Activated CD4-positive, alpha-beta memory T cell treated with anti-CD3 and anti-CD28 coated beads for 36 hours (primary cell): ENCODE measurements around the gene LRCH3. TPM values are rescaled to one million over a fixed set of nuclear protein-coding genes. Genes with fewer than 3 reads are reported as not detected.

ENCODE experiments used
- CTCF ChIA-PET: fragments of 350-600 bp; sonication (Branson Sonifier 250); formaldehyde crosslinking; loops from one replicate; lab custom pipeline; 2021; ENCODE audit warnings: antibody characterized with exemption, inconsistent platforms; lab: Charles Lee
- POLR2A ChIA-PET: fragments of 350-600 bp; sonication (Branson Sonifier 250); formaldehyde crosslinking; loops from one replicate; lab custom pipeline; 2021; ENCODE audit warnings: antibody characterized with exemption; lab: Charles Lee
- DNase-seq: peaks from one replicate; pipeline ENCODE4 v3.0.0-alpha.2; 2020
- H3K27ac Mint-ChIP-seq: one replicate; pipeline ENCODE4 v1.8.0; 2021; ENCODE audit warnings: mixed read lengths
- H3K27me3 Mint-ChIP-seq: one replicate; pipeline ENCODE4 v1.8.0; 2021; ENCODE audit warnings: mixed read lengths
- H3K36me3 Mint-ChIP-seq: one replicate; pipeline ENCODE4 v1.8.0; 2021; ENCODE audit warnings: mixed read lengths
- H3K4me1 Mint-ChIP-seq: one replicate; pipeline ENCODE4 v1.8.0; 2021; ENCODE audit warnings: low read depth, mixed read lengths
- H3K4me3 Mint-ChIP-seq: one replicate; pipeline ENCODE4 v1.8.0; 2021; ENCODE audit warnings: mild to moderate bottlenecking, mixed read lengths
- H3K9me3 Mint-ChIP-seq: one replicate; pipeline ENCODE4 v1.8.0; 2021; ENCODE audit warnings: mixed read lengths
- intact Hi-C: fragments of 100-400 bp; cut with micrococcal nuclease; formaldehyde crosslinking; loops from one replicate; pipeline ENCODE4 v1.15.1; 2023
- total RNA-seq, 2 experiments: library from RNA; stranded (reverse); gene quantifications; one replicate each; pipeline ENCODE4 v1.2.3, GENCODE V29; 2021

Gene LRCH3
- total RNA-seq, 2 experiments from 2014 or later, result 50.1 to 51.1 TPM

- H3K27ac Mint-ChIP-seq, result peak overlapping the region; percentile 82
- H3K27me3 Mint-ChIP-seq, result no peaks in the 10 kb centered on the region
- CTCF ChIA-PET, result interaction anchor here (0.9 to 1.4 kb wide), 3 partner anchors 9 to 58 kb away, joined by 3 to 4 read pairs (median 4); no protein-coding TSS in a partner anchor
- H3K9me3 Mint-ChIP-seq, result no peaks in the 10 kb centered on the region
- peaks cover 46% of the 10 kb centered on the region for H3K36me3 Mint-ChIP-seq
- H3K4me3 Mint-ChIP-seq, result peak overlapping the region; percentile 59
- peak; percentile 43 for DNase-seq
- intact Hi-C loops, result loop anchor here (1.0 to 5.0 kb wide), 2 partner anchors 13 to 56 kb away; partner anchors contain the start of gene LRCH3
- H3K4me1 Mint-ChIP-seq, result peaks cover 26% of the 10 kb centered on the region
- POLR2A ChIA-PET, result interaction anchor here (1.7 kb wide), 1 partner anchor 135 kb away, joined by 8 read pairs; no protein-coding TSS in a partner anchor
These were observed 56.9 kb downstream of the LRCH3 start for GRCh38 chr3:197847866-197848401.

- DNase-seq, result no peak
- H3K27me3 Mint-ChIP-seq, result no peaks in the 10 kb centered on the region
- CTCF ChIA-PET, result interaction anchor here (0.5 kb wide), 1 partner anchor 11 kb away, joined by 5 read pairs; no protein-coding TSS in a partner anchor
- H3K9me3 Mint-ChIP-seq, result no peaks in the 10 kb centered on the region
- no peaks in the 10 kb centered on the region for H3K4me1 Mint-ChIP-seq
- no peak overlapping the region for H3K27ac Mint-ChIP-seq
- POLR2A ChIA-PET, result no interaction called here
- H3K36me3 Mint-ChIP-seq, result peaks cover 37% of the 10 kb centered on the region
- H3K4me3 Mint-ChIP-seq, result no peak overlapping the region
- intact Hi-C loops, result no loop called here
These were observed 63.7 kb downstream of the LRCH3 start for GRCh38 chr3:197854596-197855343.

GRCh38 chr3:197855571-197855970 is 64.5 kb downstream of the LRCH3 start:
- no peak for DNase-seq
- Mint-ChIP-seq H3K4me1 (no peaks in the 10 kb centered on the region), H3K27me3 (no peaks in the 10 kb centered on the region), H3K9me3 (no peaks in the 10 kb centered on the region), H3K4me3 (no peak overlapping the region), H3K36me3 (peaks cover 33% of the 10 kb centered on the region), H3K27ac (no peak overlapping the region)
- POLR2A ChIA-PET, result no interaction called here
- intact Hi-C loops, result no loop called here
- CTCF ChIA-PET, result no interaction called here

GRCh38 chr3:197856199-197856816 is 65.3 kb downstream of the LRCH3 start:
- no peak overlapping the region for H3K27ac Mint-ChIP-seq
- peaks cover 4% of the 10 kb centered on the region for H3K4me1 Mint-ChIP-seq
- H3K36me3 Mint-ChIP-seq, result peaks cover 36% of the 10 kb centered on the region
- ChIA-PET CTCF (interaction anchor here (0.8 kb wide), 1 partner anchor 8 kb away, joined by 3 read pairs; no protein-coding TSS in a partner anchor), POLR2A (interaction anchor here (0.6 kb wide), 1 partner anchor 74 kb away, joined by 3 read pairs; no protein-coding TSS in a partner anchor)
- no peak overlapping the region for H3K4me3 Mint-ChIP-seq
- intact Hi-C loops, result no loop called here
- no peak for DNase-seq
- no peaks in the 10 kb centered on the region for H3K9me3 Mint-ChIP-seq
- H3K27me3 Mint-ChIP-seq, result no peaks in the 10 kb centered on the region

- intact Hi-C loops, result no loop called here
- peaks cover 33% of the 10 kb centered on the region for H3K36me3 Mint-ChIP-seq
- CTCF ChIA-PET, result interaction anchor here (0.7 kb wide), 1 partner anchor 30 kb away, joined by 3 read pairs; no protein-coding TSS in a partner anchor
- no peaks in the 10 kb centered on the region for H3K27me3 Mint-ChIP-seq
- no peaks in the 10 kb centered on the region for H3K9me3 Mint-ChIP-seq
- peaks cover 4% of the 10 kb centered on the region for H3K4me1 Mint-ChIP-seq
- no peak overlapping the region for H3K4me3 Mint-ChIP-seq
- no peak overlapping the region for H3K27ac Mint-ChIP-seq
- no peak for DNase-seq
- POLR2A ChIA-PET, result no interaction called here
These were observed 67.1 kb downstream of the LRCH3 start for GRCh38 chr3:197858133-197858532.

GRCh38 chr3:197858598-197858997 is 67.5 kb downstream of the LRCH3 start:
- peaks cover 30% of the 10 kb centered on the region for H3K36me3 Mint-ChIP-seq
- no peak overlapping the region for H3K4me3 Mint-ChIP-seq
- no peak for DNase-seq
- ChIA-PET POLR2A (no interaction called here), CTCF (interaction anchor here (1.7 kb wide), 1 partner anchor 47 kb away, joined by 10 read pairs; no protein-coding TSS in a partner anchor)
- no peaks in the 10 kb centered on the region for H3K9me3 Mint-ChIP-seq
- H3K4me1 Mint-ChIP-seq, result peaks cover 4% of the 10 kb centered on the region
- no peak overlapping the region for H3K27ac Mint-ChIP-seq
- intact Hi-C loops, result no loop called here
- no peaks in the 10 kb centered on the region for H3K27me3 Mint-ChIP-seq

GRCh38 chr3:197866035-197866434 is 75.0 kb downstream of the LRCH3 start:
- Mint-ChIP-seq H3K4me1 (peaks cover 9% of the 10 kb centered on the region), H3K27ac (no peak overlapping the region), H3K4me3 (no peak overlapping the region), H3K27me3 (no peaks in the 10 kb centered on the region), H3K36me3 (peaks cover 16% of the 10 kb centered on the region), H3K9me3 (no peaks in the 10 kb centered on the region)
- no peak for DNase-seq
- intact Hi-C loops, result no loop called here
- ChIA-PET POLR2A (no interaction called here), CTCF (no interaction called here)

GRCh38 chr3:197873329-197873728 is 82.3 kb downstream of the LRCH3 start:
- POLR2A ChIA-PET, result no interaction called here
- Mint-ChIP-seq H3K4me1 (peaks cover 10% of the 10 kb centered on the region), H3K27ac (no peak overlapping the region), H3K36me3 (peaks cover 32% of the 10 kb centered on the region), H3K4me3 (no peak overlapping the region), H3K27me3 (no peaks in the 10 kb centered on the region), H3K9me3 (no peaks in the 10 kb centered on the region)
- intact Hi-C loops, result no loop called here
- CTCF ChIA-PET, result no interaction called here
- no peak for DNase-seq

GRCh38 chr3:197874064-197874463 is 83.0 kb downstream of the LRCH3 start:
- no peaks in the 10 kb centered on the region for H3K27me3 Mint-ChIP-seq
- no peak overlapping the region for H3K4me3 Mint-ChIP-seq
- no peaks in the 10 kb centered on the region for H3K9me3 Mint-ChIP-seq
- no peak for DNase-seq
- H3K27ac Mint-ChIP-seq, result no peak overlapping the region
- H3K36me3 Mint-ChIP-seq, result peaks cover 37% of the 10 kb centered on the region
- ChIA-PET CTCF (no interaction called here), POLR2A (no interaction called here)
- H3K4me1 Mint-ChIP-seq, result peaks cover 13% of the 10 kb centered on the region
- intact Hi-C loops, result no loop called here

GRCh38 chr3:197874653-197875052 is 83.6 kb downstream of the LRCH3 start:
- POLR2A ChIA-PET, result no interaction called here

GRCh38 chr3:197877902-197878301 is 86.8 kb downstream of the LRCH3 start:
- Mint-ChIP-seq H3K4me1 (peaks cover 16% of the 10 kb centered on the region), H3K4me3 (no peak overlapping the region), H3K36me3 (peaks cover 25% of the 10 kb centered on the region), H3K27me3 (no peaks in the 10 kb centered on the region), H3K9me3 (no peaks in the 10 kb centered on the region), H3K27ac (peak overlapping the region; percentile 86)
- no peak for DNase-seq
- CTCF ChIA-PET, result no interaction called here
- intact Hi-C loops, result loop anchor here (1.0 kb wide), 1 partner anchor 28 kb away; no protein-coding TSS in a partner anchor
- POLR2A ChIA-PET, result interaction anchor here (0.6 kb wide), 1 partner anchor 93 kb away, joined by 4 read pairs; no protein-coding TSS in a partner anchor

More at GRCh38 chr3:197874653-197875052, 83.6 kb downstream of the LRCH3 start:
- CTCF ChIA-PET, result no interaction called here
- no peak overlapping the region for H3K4me3 Mint-ChIP-seq
- no peaks in the 10 kb centered on the region for H3K9me3 Mint-ChIP-seq
- peaks cover 37% of the 10 kb centered on the region for H3K36me3 Mint-ChIP-seq
- no peak for DNase-seq
- H3K27me3 Mint-ChIP-seq, result no peaks in the 10 kb centered on the region
- H3K27ac Mint-ChIP-seq, result no peak overlapping the region
- H3K4me1 Mint-ChIP-seq, result peaks cover 14% of the 10 kb centered on the region
- intact Hi-C loops, result no loop called here

- H3K9me3 Mint-ChIP-seq, result no peaks in the 10 kb centered on the region
- peaks cover 16% of the 10 kb centered on the region for H3K4me1 Mint-ChIP-seq
- H3K27me3 Mint-ChIP-seq, result no peaks in the 10 kb centered on the region
- H3K4me3 Mint-ChIP-seq, result peak overlapping the region; percentile 16
- peak; percentile 91 for DNase-seq
- H3K36me3 Mint-ChIP-seq, result peaks cover 24% of the 10 kb centered on the region
- H3K27ac Mint-ChIP-seq, result peak overlapping the region; percentile 86
- ChIA-PET CTCF (no interaction called here), POLR2A (interaction anchor here (0.6 kb wide), 1 partner anchor 93 kb away, joined by 4 read pairs; no protein-coding TSS in a partner anchor)
- intact Hi-C loops, result loop anchor here (1.0 kb wide), 1 partner anchor 28 kb away; no protein-coding TSS in a partner anchor
These were observed 87.4 kb downstream of the LRCH3 start for GRCh38 chr3:197878427-197878826.
